Nephron progenitor cell (in vitro differentiated cells): ENCODE measurements around the gene SMAGP.

Source experiments
- DNase-seq: peaks from one replicate; pipeline ENCODE4 v3.0.0; 2021
- H3K27ac Mint-ChIP-seq: 2 replicates; pipeline ENCODE4 v1.8.0; 2021; ENCODE audit warnings: mild to moderate bottlenecking, moderate library complexity, mixed read lengths
- H3K27me3 Mint-ChIP-seq: 2 replicates; pipeline ENCODE4 v1.8.0; 2021; ENCODE audit warnings: mild to moderate bottlenecking, low read depth, mixed read lengths; ENCODE audit not compliant: poor library complexity
- H3K36me3 Mint-ChIP-seq: 2 replicates; pipeline ENCODE4 v1.8.0; 2021; ENCODE audit warnings: low read depth, mixed read lengths
- H3K4me1 Mint-ChIP-seq: 2 replicates; pipeline ENCODE4 v1.8.0; 2021; ENCODE audit warnings: mixed read lengths
- H3K4me3 Mint-ChIP-seq: 2 replicates; pipeline ENCODE4 v1.8.0; 2021; ENCODE audit warnings: mild to moderate bottlenecking, moderate library complexity, mixed read lengths
- H3K9me3 Mint-ChIP-seq: 2 replicates; pipeline ENCODE4 v1.8.0; 2021; ENCODE audit warnings: mild to moderate bottlenecking, moderate library complexity, mixed read lengths
- CTCF ChIP-seq: fragments of 200-600 bp; sonication (generic); IDR thresholded peaks from 2 replicates; pipeline ENCODE4 v1.5.0; 2021; ENCODE audit warnings: antibody characterized with exemption

The SMAGP gene

DNA sequence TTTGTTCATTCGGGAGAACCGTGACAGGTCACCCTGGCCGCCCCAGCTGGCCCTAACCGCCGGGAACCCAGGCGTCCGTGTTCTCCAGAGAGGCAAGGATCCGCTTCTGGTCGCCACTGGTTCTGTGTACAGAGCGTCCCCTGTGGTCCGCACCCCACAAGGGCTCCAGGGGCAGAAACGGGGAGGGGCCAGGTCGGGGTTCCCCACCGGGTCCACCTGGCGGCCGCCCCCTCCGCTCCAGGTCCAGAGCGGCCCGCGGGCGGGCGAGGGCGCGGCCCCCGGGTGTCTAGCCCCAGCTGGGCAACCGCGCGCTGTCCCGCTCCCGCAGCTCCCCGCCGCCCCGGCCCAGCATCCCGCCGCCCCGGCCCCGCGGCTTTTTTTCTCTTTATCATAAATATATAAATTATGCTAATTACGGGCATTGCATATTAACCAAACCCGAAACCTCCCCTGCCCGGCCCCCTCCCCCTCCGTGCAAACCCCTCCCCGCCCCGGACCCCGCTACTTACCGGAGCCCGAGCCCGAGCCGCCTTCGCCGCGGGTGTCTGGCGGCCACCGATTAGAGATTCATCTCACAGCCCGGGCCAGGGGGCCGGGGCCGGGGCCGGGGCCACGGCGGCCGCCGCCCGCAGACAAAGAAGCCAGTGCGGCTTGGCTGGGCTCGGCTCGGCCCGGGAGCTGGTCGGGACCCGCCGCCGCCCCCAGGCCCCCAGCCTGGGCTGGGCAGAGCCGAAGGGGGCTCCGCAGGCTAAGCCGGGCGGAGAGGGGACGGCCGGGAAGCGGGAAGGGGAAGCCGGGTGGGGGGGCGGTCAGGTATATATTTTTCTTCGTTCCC is 52.9 kb downstream of the SMAGP start:
- Mint-ChIP-seq H3K4me3 (peak overlapping the region; percentile 82), H3K4me1 (peaks cover 14% of the 10 kb centered on the region), H3K9me3 (no peaks in the 10 kb centered on the region), H3K36me3 (no peaks in the 10 kb centered on the region), H3K27ac (no peak overlapping the region), H3K27me3 (peaks cover 14% of the 10 kb centered on the region)
- peak; percentile 61 for DNase-seq
- no peak for TF ChIP-seq CTCF

DNA sequence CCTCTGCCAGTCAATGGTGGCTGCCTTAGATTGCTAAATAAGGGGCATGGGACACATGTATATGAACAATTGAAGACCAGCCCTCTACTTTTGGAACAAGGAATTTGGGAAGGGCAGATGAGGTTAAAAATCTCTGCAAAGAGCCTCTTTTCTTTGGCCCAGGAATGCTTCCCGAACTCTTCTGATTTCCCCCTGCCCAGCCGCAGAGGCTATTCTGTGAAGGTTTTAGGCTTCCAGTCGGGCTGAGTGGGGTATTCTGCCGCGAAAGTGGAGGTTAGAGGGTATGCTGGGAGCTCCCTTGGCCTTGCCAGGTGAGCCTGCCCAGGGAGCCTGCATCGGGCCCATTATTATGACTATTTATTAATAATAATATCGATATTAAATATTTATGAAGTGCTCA is 53.6 kb downstream of the SMAGP start:
- H3K9me3 Mint-ChIP-seq = no peaks in the 10 kb centered on the region
- no peak for DNase-seq
- H3K4me1 Mint-ChIP-seq = peaks cover 14% of the 10 kb centered on the region
- TF ChIP-seq CTCF = no peak
- H3K27ac Mint-ChIP-seq = no peak overlapping the region
- H3K4me3 Mint-ChIP-seq = peak overlapping the region; percentile 74
- H3K27me3 Mint-ChIP-seq = peaks cover 14% of the 10 kb centered on the region
- no peaks in the 10 kb centered on the region for H3K36me3 Mint-ChIP-seq

GRCh38 chr12:51214895-51215294 is 55.3 kb downstream of the SMAGP start:
- H3K9me3 Mint-ChIP-seq = no peaks in the 10 kb centered on the region
- no peak for DNase-seq
- peaks cover 14% of the 10 kb centered on the region for H3K27me3 Mint-ChIP-seq
- H3K4me1 Mint-ChIP-seq = peaks cover 14% of the 10 kb centered on the region
- H3K27ac Mint-ChIP-seq = no peak overlapping the region
- no peaks in the 10 kb centered on the region for H3K36me3 Mint-ChIP-seq
- TF ChIP-seq CTCF = no peak
- no peak overlapping the region for H3K4me3 Mint-ChIP-seq

DNA sequence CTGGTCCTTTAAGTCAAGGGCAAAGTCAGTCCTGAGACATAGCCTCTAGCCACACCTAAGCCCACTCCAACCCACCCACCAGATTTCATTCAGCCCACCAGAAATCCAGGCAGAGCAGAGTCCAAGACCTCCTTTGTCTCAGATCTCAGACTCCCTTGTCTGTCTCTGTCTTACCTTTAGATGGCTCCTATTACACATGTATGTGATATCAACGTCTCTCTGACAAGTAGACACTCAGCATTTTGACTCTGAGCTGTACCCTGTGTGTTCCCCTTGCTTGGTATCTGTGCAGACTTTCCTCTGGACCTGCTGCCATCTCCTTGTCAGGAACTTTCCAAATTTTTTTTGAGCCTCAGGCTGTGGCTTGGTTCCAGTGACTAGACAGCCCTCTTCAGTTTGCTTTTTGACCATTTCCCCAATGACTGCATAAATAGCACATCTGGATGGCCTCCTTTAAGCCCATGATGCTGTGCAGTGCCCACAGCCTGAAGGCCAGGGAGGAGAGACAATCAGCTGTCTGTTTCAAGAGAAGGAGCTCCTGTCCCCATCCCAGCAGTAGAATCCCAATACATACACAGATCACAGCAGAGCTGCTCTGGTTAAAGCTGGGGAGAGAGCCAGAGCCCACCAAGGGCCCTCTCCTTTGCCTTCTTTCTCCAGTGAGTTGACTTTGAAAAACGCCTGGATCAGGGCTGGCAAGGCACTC is 59.4 kb downstream of the SMAGP start:
- no peak overlapping the region for H3K4me3 Mint-ChIP-seq
- H3K27ac Mint-ChIP-seq = no peak overlapping the region
- no peaks in the 10 kb centered on the region for H3K36me3 Mint-ChIP-seq
- H3K27me3 Mint-ChIP-seq = peaks cover 13% of the 10 kb centered on the region
- H3K9me3 Mint-ChIP-seq = no peaks in the 10 kb centered on the region
- no peak for DNase-seq
- no peak for TF ChIP-seq CTCF
- H3K4me1 Mint-ChIP-seq = no peaks in the 10 kb centered on the region

GRCh38 chr12:51209259-51209658 is 61.0 kb downstream of the SMAGP start:
- no peak for TF ChIP-seq CTCF
- H3K27me3 Mint-ChIP-seq = peaks cover 11% of the 10 kb centered on the region
- DNase-seq = no peak
- no peak overlapping the region for H3K4me3 Mint-ChIP-seq
- H3K36me3 Mint-ChIP-seq = no peaks in the 10 kb centered on the region
- no peak overlapping the region for H3K27ac Mint-ChIP-seq
- peaks cover 5% of the 10 kb centered on the region for H3K4me1 Mint-ChIP-seq
- H3K9me3 Mint-ChIP-seq = no peaks in the 10 kb centered on the region
